CD4-positive, alpha-beta T cell treated with Interleukin-6 for 4 hours (primary cell): Measurements from ENCODE around the gene TMCC3.
"Not testable (repeated sequence)": the region's sequence is repeated elsewhere in the genome, so short reads cannot be mapped to it uniquely, and the experiment has no call there.

Source experiments
- DNase-seq: peaks from one replicate; pipeline ENCODE4 v3.0.0-alpha.2; 2020; ENCODE audit warnings: mixed read lengths

TMCC3 gene

DNA sequence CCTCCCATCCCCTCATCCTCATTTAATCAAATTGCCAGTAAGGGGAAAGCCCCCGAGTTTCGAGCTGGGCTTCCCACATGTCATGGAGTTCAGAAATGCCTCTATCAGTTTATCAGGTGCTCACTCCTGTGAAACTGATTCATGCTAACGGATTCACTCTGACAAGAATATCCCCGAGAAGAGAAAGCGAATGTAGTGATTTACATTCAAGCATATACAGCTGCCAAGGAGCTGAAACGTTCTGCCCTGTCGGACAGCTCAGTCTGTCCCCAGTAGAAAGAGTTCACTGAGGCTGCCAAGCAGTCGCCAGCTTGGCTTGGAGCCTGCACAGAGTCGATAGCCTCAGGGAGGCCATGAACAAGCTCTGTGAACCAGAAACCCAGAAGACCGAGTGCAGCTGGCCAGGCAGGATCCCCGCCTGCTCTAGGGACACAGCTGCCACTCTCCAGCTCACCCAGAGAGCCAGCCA is 88.4 kb downstream of the TMCC3 start:
- DNase-seq: no peak

GRCh38 chr12:94560431-94561221 is 89.7 kb downstream of the TMCC3 start:
- no peak for DNase-seq

GRCh38 chr12:94558612-94559011 is 91.7 kb downstream of the TMCC3 start:
- no peak for DNase-seq

DNA sequence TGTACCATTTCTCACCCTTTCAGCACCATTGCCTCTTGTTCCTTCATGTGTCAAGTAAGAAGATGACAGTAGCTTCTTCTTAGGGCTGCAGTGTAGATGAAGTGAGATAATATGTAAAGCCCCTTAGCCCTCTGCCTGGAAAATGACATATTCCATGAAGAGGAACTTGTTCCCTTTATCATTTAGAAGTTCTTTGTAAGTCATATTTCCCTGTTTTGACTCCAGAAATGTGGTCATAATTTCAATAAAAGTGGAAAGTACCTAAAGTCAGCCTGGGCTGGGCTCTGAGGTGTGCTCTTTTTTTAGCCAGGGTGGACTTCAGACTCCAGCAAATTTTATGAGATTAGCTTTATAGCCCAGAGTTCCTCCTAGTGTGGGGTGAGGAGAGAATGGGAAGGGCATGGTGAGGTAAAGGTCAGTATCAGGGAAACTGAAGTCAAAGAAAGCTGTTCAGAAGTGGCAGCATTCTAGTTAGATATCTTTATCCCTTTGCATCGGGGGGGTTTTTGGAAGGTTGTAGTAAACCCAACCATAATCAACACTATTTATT is 92.5 kb downstream of the TMCC3 start:
- DNase-seq: no peak

- DNase-seq: no peak
Measured at GRCh38 chr12:94555687-94556086, 94.7 kb downstream of the TMCC3 start.

- DNase-seq: no peak
Measured at GRCh38 chr12:94553875-94554274, 96.5 kb downstream of the TMCC3 start.

- no peak for DNase-seq
Measured at GRCh38 chr12:94553130-94553519, 97.2 kb downstream of the TMCC3 start.

DNA sequence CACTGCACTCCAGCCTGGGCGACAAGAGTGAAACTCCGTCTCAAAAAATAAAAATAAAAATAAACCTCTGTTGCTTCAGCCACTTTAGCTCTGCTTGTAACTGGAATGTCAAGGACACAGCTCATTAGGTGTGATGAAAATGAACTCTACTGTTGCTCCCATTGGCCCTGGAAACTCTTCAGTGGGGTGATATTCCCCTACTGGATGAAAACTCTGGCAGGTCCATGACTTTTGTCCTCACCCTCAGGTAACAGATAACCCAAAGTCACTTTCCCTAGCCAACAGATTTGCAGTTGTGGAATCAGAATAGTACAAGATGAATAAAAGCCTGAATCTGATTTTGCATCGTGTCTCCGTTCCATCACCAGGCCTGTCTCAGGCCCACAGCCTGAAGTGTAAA is 98.5 kb downstream of the TMCC3 start:
- no peak for DNase-seq

- DNase-seq: no peak
Measured at GRCh38 chr12:94550964-94551363, 99.4 kb downstream of the TMCC3 start.

- not testable (repeated sequence) for DNase-seq
Measured at GRCh38 chr12:94548833-94549232, 101.5 kb downstream of the TMCC3 start.

DNA sequence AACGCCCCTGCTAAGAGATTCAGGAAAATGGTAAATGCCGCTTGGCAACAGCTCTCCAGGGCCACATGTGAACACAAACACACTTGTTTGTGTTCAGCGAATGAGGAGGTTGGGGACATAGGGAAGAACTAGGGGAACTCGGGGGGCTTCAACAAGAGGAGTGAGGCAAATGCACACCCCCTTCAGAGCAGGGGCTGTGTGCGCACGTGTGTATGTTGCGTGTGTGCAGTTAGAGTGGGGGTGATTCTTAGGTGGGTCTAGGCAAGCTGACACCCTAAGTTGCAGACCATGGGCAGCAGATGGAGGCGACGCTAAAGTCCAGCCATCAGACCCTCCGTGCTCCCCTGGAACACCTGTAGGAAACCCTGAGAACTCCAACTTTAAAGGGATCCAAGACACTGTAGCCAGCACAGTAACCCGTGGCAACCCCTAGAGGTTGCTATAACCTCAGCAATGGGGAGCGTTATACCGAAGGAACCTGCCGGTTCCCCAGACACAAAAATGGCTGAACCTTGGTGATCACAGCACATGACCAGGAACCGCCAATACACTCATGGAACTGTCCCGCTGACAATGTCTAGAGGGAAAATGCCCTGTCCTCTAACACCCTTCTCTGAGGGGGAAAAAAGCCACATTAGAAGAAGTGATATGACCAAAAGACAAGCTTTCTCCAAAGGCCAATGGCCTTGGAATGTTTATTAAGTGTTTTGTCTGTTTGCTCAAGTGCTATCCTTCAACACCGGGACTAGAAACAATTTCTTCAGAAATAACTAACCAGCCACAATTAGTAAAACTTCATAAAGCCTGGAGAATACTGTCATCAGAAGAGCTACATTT is 104.2 kb downstream of the TMCC3 start:
- DNase-seq: no peak

GRCh38 chr12:94544355-94544754 is 106.0 kb downstream of the TMCC3 start:
- DNase-seq: no peak

DNA sequence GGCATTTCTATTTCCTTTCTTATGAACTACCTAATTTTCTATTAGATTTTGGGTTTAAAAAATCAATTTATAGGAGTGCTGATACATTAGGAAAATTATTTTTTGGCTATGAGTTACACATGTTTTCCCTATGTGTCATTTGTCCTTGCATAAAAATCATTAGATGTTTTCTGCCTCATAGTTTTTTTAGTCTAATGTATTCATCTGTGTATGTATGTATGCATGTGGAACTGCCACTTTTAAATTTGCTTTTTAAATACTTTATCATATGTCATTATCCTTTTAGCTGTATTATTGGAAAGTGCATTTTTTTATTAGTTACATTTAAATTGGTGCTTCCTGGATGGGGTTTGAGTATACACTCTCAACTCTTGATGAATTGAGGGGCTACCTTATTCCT is 112.0 kb downstream of the TMCC3 start:
- DNase-seq: no peak

GRCh38 chr12:94536040-94536965 is 114.1 kb downstream of the TMCC3 start:
- no peak for DNase-seq

- no peak for DNase-seq
Measured at GRCh38 chr12:94535510-94535921, 114.8 kb downstream of the TMCC3 start.

DNA sequence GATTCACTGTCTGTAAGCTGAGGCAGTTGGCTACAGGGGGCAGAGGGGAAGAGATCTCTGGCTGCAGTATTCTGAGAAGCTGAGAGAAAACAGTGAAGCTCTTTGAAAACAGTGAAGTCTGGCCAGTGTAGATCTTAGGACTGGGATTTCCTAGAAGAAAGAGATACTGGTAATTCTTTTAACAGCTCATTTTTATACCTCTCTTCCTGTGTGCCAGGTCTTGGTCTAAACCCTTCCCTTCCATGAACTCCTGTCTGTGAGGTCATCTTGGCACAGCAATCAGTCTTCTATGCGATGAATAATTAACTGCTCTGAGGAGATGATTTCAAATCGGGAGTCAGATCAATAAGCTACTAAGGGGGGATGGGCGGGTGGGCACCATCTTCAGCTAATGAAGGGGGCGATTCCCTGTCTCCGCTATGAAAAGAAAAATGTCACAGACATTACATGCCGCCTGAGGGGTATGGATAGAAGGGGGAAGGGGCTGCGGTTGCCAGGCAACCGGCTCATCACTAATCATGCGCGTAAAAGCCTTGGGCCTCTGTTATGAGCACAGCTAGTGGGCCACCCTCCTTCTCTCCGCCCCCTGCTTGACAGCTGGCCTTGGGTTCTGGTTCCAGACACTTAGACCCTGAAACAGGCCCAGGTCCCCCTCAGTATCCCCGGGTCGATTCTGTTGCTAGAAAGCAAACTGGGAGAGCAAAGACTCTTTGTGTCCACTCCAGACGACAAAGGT is 115.4 kb downstream of the TMCC3 start:
- DNase-seq: no peak

DNA sequence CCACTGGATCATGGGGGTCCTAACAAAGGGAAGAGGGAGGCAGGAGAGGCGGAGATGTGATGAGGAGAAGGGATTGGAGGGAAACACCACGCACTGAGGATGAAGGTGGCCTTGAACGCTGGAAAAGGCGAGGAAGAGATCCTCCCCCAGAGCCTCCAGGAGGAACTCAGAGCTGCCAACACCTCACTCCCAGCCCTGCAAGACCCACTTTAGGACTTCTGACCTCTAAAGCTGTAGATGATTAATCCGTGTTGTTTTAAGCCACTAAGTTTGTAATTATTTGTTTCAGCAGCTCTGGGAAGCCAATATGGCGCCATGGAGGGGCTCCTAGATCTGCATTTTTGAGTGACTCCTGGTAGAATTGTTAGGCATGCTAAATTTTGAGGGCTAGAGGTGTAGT is 116.1 kb downstream of the TMCC3 start:
- no peak for DNase-seq

GRCh38 chr12:94532490-94533422 is 117.6 kb downstream of the TMCC3 start:
- peak; percentile 76 for DNase-seq

DNA sequence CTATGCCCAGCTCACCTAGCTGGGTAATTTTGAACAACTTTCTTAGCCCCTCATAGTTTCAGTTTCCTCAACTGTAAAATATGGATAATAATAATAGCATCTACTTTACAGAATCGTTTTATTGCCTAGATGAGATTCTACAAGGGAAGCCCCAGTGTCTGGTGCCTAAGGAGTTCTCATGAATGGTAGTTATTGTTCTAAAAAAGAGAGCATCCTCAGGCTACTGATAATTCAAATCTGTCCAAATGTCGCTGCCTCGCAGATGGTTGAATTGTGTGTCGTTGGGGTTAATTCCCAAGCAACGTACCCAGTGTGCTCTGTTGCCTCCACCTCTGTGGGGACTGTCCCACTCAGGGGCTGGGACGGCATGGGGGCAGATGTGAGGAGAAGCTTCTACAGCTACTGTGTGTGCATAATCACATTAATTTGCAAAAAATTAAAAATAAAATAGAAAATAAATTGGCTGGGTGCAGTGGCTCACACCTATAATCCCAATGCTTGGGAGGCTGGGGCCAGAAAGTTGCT is 119.1 kb downstream of the TMCC3 start:
- DNase-seq: no peak

DNA sequence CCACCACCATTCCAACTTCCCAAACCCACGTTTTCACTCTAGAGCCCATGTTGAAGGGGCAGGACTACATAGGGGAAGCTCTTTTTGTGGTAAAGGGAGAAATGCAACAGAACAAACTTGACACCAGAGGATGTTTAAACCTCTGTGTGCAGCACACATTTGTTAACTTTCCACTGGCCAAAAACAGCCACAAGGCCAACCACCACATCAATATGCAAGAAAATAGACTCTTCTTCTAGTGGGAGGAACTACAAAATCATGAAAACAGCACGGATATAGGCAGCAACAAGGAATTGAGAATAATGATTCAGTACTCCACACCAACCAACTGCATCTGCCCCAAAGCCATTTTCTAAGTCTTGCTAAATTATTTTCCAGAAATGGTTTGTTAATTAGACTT is 124.4 kb downstream of the TMCC3 start:
- no peak for DNase-seq
